ENCODE measurements around the gene CFAP77. TPM values are rescaled to one million over a fixed set of nuclear protein-coding genes. Genes with fewer than 3 reads are reported as not detected.
"Not testable (repeated sequence)": the region's sequence is repeated elsewhere in the genome, so short reads cannot be mapped to it uniquely, and the experiment has no call there.

Gene CFAP77
- total RNA-seq, 4 donors from 2014 or later, result 0.66 TPM; not detected in 3

DNA sequence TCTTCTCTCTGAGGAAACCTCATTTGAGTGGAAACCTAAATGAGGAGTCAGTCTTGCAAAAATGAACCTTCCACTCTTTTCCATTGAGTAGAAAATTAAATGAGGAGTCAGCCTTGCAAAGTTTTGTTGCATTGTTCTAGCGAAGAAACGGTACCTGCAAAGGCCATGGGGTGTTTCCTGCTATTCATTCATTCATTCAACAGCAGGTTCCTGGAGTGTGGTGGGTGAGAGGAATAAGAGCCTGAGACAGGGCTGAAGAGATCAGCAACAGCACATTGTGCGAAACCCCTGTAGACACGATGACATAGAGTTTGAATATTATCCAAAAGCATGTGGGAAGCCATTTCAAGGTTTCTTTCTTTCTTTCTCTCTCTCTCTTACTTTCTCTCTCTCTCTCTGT lies 40.6 kb upstream of the CFAP77 start:
- H3K4me3 ChIP-seq, result no peak overlapping the region
- H3K36me3 ChIP-seq, result peaks cover 0 to 6% (median 0%) of the 10 kb centered on the region in 3 donors
- no peaks in the 10 kb centered on the region for H3K9me3 ChIP-seq
- DNase-seq (ENCODE audit: low spot score in 2 of 2), result no peak
- H3K27ac ChIP-seq, result no peak overlapping the region
- H3K27me3 ChIP-seq, result no peaks in the 10 kb centered on the region
- TF ChIP-seq POLR2A (IDR thresholded peaks at IDR 0.05), result no peak
- TF ChIP-seq, protein P1, sequence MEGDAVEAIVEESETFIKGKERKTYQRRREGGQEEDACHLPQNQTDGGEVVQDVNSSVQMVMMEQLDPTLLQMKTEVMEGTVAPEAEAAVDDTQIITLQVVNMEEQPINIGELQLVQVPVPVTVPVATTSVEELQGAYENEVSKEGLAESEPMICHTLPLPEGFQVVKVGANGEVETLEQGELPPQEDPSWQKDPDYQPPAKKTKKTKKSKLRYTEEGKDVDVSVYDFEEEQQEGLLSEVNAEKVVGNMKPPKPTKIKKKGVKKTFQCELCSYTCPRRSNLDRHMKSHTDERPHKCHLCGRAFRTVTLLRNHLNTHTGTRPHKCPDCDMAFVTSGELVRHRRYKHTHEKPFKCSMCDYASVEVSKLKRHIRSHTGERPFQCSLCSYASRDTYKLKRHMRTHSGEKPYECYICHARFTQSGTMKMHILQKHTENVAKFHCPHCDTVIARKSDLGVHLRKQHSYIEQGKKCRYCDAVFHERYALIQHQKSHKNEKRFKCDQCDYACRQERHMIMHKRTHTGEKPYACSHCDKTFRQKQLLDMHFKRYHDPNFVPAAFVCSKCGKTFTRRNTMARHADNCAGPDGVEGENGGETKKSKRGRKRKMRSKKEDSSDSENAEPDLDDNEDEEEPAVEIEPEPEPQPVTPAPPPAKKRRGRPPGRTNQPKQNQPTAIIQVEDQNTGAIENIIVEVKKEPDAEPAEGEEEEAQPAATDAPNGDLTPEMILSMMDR (IDR thresholded peaks at IDR 0.05), result no peak
- TF ChIP-seq EP300 (IDR thresholded peaks at IDR 0.05), result no peak
- WGBS, 2 donors, result 78 to 91% methylated on average over 4 of the region's 4 CpGs
- H3K4me1 ChIP-seq, result no peaks in the 10 kb centered on the region

DNA sequence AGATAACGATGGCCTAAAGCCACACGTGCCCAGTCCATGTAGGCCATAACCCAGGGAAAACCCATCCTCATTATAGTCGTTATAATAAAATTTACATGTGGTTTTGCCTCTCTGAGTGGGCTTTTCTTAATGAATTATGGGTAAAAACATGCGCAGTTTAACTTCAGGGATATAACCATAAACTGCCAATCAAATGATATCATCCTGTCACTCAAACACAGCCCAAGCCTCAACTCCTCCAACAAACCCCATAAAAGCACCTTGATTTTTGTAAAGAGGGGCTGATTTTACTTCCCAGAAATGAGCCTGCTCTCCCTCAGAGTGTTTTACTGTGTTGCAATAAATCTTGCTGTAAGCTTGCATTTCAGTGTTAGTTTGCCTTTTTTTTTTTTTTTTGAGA lies 39.4 kb upstream of the CFAP77 start:
- Histone ChIP-seq H3K27ac (no peak overlapping the region), H3K36me3 (peaks cover 0 to 18% (median 0%) of the 10 kb centered on the region in 3 donors), H3K9me3 (no peaks in the 10 kb centered on the region), H3K4me3 (no peak overlapping the region), H3K27me3 (no peaks in the 10 kb centered on the region), H3K4me1 (no peaks in the 10 kb centered on the region)
- TF ChIP-seq, protein P1 (IDR thresholded peaks at IDR 0.05), result no peak
- TF ChIP-seq EP300 (IDR thresholded peaks at IDR 0.05) (no peak), POLR2A (IDR thresholded peaks at IDR 0.05) (no peak)
- DNase-seq (ENCODE audit: low spot score in 2 of 2), result no peak
- WGBS, 2 donors, result 73 to 75% methylated on average over 4 of the region's 4 CpGs

DNA sequence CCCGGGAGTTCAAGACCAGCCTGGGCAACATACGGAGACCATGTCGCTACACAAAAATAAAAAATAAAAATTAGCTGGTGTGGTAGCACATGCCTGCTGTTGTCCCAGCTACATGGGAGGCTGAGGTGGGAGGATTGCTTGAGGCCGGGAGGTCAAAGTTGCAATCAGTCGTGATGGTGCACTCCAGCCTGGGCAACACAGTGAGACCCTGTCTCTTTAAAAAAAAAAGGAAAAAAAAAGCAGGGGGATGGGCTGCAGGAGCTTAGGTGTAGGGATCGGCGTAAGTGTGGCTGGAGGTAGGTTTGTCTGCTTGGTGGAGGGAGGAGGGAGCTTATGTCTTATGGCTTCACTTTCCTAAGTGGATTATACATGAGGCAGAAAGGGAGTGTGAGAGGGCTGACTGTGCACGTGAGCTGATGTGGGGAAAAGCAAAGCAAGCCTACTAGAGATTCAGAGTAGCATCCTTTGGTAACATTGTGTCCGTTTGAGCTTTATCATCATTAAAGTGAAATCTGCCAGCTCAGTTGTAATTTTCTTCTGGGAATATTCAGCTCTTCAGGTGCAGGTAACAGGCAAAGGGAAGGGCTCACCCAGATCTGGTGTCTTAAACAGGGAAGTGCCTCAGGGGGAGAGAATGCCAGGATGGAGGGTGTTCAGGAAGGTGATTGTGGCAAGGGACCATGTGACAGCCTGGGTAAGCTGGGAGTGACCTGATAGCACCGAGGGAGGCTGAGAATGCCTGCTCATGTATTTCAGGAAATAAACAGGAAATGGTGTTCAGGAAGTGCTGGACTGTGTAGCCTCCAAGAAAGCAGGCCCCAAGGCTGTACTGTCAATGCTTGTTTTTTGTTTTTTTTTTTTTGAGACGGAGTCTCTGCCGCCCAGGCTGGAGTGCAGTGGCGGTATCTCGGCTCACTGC lies 37.6 kb upstream of the CFAP77 start:
- peak; percentile 17 to 55 for DNase-seq (ENCODE audit: low spot score in 2 of 2)
- WGBS, 2 donors, result 68 to 69% methylated on average over 14 of the region's 14 CpGs

DNA sequence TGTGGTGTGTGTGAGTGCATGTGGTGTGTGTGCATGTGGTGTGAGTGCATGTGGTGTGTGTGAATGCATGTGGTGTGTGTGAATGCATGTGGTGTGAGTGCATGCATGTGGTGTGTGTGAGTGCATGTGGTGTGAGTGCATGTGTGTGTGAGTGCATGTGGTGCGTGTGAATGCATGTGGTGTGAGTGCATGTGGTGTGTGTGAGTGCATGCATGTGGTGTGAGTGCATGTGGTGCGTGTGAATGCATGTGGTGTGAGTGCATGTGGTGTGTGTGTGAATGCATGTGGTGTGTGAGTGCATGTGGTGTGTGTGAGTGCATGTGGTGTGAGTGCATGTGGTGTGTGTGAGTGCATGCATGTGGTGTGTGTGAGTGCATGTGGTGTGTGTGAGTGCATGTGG lies 32.2 kb upstream of the CFAP77 start:
- not testable (repeated sequence) for DNase-seq (ENCODE audit: low spot score in 2 of 2); H3K9me3 ChIP-seq; H3K27ac ChIP-seq; H3K4me1 ChIP-seq; H3K4me3 ChIP-seq; H3K27me3 ChIP-seq
- H3K36me3 ChIP-seq, result peaks cover 0 to 83% (median 3%) of the 10 kb centered on the region in 3 donors
- 77 to 92% methylated on average over 2 of the region's 2 CpGs for WGBS, 2 donors

More for the DNA sequence above, 37.6 kb upstream of the CFAP77 start:
- Histone ChIP-seq H3K4me3 (no peak overlapping the region), H3K4me1 (no peaks in the 10 kb centered on the region), H3K27ac (peak overlapping the region; percentile 22 to 77 (median 56)), H3K9me3 (no peaks in the 10 kb centered on the region), H3K36me3 (peaks cover 0 to 35% (median 0%) of the 10 kb centered on the region in 3 donors), H3K27me3 (no peaks in the 10 kb centered on the region)
- no peak for TF ChIP-seq POLR2A (IDR thresholded peaks at IDR 0.05)
- TF ChIP-seq EP300 (IDR thresholded peaks at IDR 0.05), result peak; percentile 73 to 79
- TF ChIP-seq, protein P1 (IDR thresholded peaks at IDR 0.05), result no peak

DNA sequence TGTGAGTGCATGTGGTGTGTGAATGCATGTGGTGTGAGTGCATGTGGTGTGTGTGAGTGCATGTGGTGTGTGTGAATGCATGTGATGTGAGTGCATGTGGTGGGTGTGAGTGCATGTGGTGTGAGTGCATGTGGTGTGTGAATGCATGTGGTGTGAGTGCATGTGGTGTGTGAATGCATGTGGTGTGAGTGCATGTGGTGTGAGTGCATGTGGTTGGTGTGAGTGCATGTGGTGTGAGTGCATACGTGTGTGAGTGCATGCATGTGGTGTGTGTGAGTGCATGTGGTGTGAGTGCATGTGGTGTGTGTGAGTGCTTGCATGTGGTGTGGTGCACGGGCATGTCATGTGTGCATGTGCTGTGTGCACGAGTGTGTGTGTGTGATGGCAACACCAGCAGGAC lies 31.6 kb upstream of the CFAP77 start:
- H3K4me3 ChIP-seq; DNase-seq (ENCODE audit: low spot score in 2 of 2); H3K4me1 ChIP-seq; H3K27ac ChIP-seq; H3K27me3 ChIP-seq; H3K9me3 ChIP-seq: not testable (repeated sequence)
- 92 to 93% methylated on average over 3 of the region's 3 CpGs for WGBS, 2 donors
- H3K36me3 ChIP-seq, result peaks cover 0 to 88% (median 3%) of the 10 kb centered on the region in 3 donors

DNA sequence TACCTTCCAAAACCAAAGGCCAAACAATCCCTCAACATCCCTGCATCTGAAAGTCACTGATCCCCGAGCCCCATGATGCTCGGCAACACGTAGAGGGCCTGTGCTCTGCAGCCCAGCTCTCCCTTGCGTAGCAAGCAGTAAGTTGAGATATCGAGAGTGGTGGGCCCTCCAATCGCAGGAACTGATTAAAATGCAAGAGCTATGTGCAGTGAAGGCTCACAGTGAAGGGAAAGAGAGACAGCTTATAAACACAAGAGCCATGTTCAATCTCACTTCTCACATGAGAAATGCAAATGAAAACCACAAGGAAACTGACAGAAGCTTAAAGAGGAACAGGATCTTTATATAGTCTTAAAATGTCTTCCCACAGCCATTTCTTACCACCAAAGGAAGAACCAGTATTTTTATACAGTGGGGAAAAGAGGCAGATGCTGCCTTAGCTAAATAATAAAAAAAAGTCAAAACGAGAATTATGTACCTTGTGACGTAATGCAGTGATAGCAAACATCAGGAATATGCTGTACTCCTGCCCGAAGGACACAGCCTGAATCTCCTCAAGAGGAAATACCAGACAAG lies 28.0 kb upstream of the CFAP77 start:
- H3K4me3 ChIP-seq, result no peak overlapping the region
- H3K4me1 ChIP-seq, result no peaks in the 10 kb centered on the region
- no peak for TF ChIP-seq POLR2A (IDR thresholded peaks at IDR 0.05)
- TF ChIP-seq EP300 (IDR thresholded peaks at IDR 0.05), result no peak
- TF ChIP-seq, protein P1 (IDR thresholded peaks at IDR 0.05), result no peak
- no peak for DNase-seq (ENCODE audit: low spot score in 2 of 2)
- peak overlapping the region in 2 of 4 donors; percentile 11 to 38 for H3K27ac ChIP-seq
- H3K36me3 ChIP-seq, result peaks cover 0 to 96% (median 11%) of the 10 kb centered on the region in 3 donors
- H3K9me3 ChIP-seq, result no peaks in the 10 kb centered on the region
- H3K27me3 ChIP-seq, result no peaks in the 10 kb centered on the region
- 87 to 88% methylated on average over 9 of the region's 9 CpGs for WGBS, 2 donors
